Diencephalon (tissue), 1 donor: Measurements from ENCODE around the gene ASPA. TPM values are rescaled to one million over a fixed set of nuclear protein-coding genes. Genes with fewer than 3 reads are reported as not detected.

Source experiments
- total RNA-seq: library from RNA; depleted of rRNA; stranded (reverse); fragments of >200 nt; gene quantifications from one replicate; pipeline ENCODE4 v1.2.3, GENCODE V29; 2014

Gene ASPA
- total RNA-seq: 1.8 TPM

GRCh38 chr17:3475812-3476610 is at the start of gene ASPA:
TSS of gene ASPA (plus strand) at chr17:3475997. CDS start at chr17:3476160, 163 bp downstream.

GRCh38 chr17:3433741-3434140 is 42.1 kb upstream of the ASPA start, which contains the start of gene OR1E2:
TSS of gene OR1E2 (minus strand) at chr17:3433841. CDS start at chr17:3433841, 0 bp downstream.

GRCh38 chr17:3471599-3471998 is 4.2 kb upstream of the ASPA start, which contains the start of gene SPATA22:
TSS of gene SPATA22 (minus strand) at chr17:3471819. CDS start at chr17:3469325, 2,494 bp downstream.

Other genes with a start within 250 kb of the ASPA start
- 0.69 TPM for gene OR3A1, start 177.6 kb upstream of the ASPA start, total RNA-seq
- 9.7 TPM for gene OR3A2, start 89.7 kb upstream of the ASPA start, total RNA-seq
- gene OR1E1, start 77.6 kb upstream of the ASPA start, total RNA-seq: not detected
- not detected for gene OR3A3, start 64.6 kb upstream of the ASPA start, total RNA-seq
- gene OR1E2, start 42.2 kb upstream of the ASPA start, total RNA-seq: not detected
- 2.8 TPM for gene SPATA22, start 4.2 kb upstream of the ASPA start, total RNA-seq
- gene TRPV3, start 81.8 kb downstream of the ASPA start, total RNA-seq: 2.8 TPM
- gene TRPV1, start 133.4 kb downstream of the ASPA start, total RNA-seq: 7.2 TPM
- 13.1 TPM for gene SHPK, start 160.3 kb downstream of the ASPA start, total RNA-seq
- 13.1 TPM for gene CTNS, start 160.8 kb downstream of the ASPA start, total RNA-seq
- 19.8 TPM for gene TAX1BP3, start 192.6 kb downstream of the ASPA start, total RNA-seq
- 14.8 TPM for gene EMC6, start 192.8 kb downstream of the ASPA start, total RNA-seq
- gene P2RX5, start 220.2 kb downstream of the ASPA start, total RNA-seq: 13.4 TPM
- gene HASPIN, start 247.9 kb downstream of the ASPA start, total RNA-seq: 1.4 TPM